ENCODE data around the gene PERCC1.
"Not testable (repeated sequence)": the region's sequence is repeated elsewhere in the genome, so short reads cannot be mapped to it uniquely, and the experiment has no call there.

PERCC1 gene

DNA sequence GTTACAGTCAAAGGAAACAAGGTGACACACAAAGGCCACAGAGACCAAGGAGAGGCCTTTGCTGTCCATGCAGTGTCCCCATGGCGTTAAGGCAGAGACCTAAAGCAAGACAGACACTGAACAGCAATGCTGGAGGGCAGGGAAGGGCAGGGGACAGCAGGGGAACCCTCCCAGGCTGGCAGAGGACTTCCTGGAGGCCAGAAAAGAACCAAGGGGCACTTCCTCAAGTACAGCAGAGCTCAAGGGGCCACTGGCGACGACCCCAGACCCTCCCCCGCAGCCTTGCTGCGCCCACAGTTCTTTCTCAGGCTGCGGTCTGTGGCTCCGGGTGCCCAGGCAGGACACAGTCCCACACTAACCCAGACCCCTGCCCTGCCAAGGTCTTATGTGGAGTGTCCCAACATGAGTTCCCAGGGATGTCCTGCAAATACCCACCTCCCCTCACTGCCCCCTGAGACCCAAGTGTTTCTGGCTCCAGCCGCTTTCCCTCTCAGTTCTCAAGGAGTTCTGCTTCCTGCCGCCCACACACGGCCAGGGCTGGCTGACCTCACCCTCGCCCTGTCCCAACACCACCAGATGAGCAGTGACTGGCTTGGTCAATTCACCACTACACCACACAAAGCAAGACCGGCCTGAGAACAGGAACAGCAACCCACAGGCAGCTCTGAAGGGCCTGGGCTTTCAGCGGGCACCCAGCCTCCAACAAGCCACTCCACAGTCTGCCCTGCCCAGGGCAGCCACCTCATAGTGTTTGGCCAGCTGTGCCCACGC lies 39.8 kb downstream of the PERCC1 start:
- DNase-seq: no peak

DNA sequence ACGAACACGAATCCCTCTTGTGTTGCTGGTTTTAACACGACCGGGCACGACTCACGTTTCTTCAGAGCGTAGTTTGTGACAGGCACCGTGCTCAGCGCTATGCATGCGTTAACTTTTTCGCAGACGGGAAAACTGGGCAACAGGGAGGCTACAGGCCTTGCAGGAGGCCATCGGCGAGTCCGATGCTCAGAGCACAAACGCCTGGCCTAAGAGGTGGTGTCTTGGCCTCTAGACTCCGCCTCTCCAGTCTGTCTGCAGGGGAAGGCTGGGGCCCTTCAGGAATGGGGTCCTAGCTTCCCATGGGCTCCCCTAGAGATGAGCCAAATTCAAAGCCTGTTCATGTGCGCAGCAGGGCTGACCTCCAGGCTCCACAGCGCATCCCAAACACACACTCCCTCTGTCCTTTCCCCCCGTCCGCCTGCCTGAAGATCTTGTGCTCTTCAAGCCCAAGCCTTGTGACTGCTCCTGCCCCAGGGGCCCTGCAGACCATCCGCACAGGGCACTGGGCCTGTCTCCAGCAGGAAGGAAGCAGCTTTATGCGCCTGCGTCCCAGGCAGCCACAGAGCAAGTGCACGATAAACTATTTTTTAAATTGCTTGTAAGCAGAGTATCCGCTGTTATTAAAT lies 40.8 kb downstream of the PERCC1 start:
- no peak for DNase-seq

GRCh38 chr16:1472974-1473373 lies 42.1 kb downstream of the PERCC1 start:
- no peak for DNase-seq

- DNase-seq: no peak
These were observed 43.4 kb downstream of the PERCC1 start for GRCh38 chr16:1474082-1474795.

DNA sequence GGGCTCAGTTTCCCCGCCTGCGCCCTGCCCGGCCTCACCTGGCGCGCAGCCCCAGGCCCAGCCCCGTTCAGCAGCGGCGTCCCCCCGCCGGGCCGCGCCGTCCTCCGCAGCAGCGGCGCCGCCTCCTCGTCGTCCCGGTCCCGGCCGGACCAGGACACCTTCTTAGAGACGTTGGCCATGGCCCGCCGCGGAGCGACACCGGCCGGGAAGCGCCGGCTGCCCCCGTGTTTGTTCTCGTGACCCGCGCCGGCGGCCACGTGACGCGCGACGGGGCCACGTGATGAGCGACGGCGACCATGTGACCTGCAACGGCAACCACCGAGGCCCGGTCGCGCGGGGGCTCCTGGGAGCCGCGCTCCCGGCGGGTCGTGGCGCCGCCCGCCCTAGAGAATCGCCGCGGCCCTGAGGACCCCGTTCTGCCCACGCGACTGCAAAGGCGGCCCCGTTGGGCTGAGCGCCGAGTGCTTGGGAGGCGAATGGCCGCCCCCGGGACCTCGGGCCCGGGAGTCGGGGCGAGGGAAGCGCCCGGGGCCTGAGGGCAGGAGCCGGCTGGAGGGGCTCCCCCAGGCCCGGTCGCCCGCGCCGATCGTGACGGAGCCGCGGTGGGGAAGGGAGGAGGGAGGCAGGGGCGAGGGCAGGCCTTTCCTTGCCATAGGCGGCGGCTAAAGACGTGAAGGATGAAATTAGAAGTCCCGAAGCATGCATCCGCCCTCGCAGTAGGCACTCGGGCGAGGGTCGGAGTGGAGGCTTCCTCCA lies 44.1 kb downstream of the PERCC1 start, which contains the start of gene CLCN7:
Gene CLCN7 (minus strand): TSS at position 233 of the 756 bp plus-strand sequence. CDS start 54 bp downstream, at position 179.
- DNase-seq: peak; percentile 84 to 87

DNA sequence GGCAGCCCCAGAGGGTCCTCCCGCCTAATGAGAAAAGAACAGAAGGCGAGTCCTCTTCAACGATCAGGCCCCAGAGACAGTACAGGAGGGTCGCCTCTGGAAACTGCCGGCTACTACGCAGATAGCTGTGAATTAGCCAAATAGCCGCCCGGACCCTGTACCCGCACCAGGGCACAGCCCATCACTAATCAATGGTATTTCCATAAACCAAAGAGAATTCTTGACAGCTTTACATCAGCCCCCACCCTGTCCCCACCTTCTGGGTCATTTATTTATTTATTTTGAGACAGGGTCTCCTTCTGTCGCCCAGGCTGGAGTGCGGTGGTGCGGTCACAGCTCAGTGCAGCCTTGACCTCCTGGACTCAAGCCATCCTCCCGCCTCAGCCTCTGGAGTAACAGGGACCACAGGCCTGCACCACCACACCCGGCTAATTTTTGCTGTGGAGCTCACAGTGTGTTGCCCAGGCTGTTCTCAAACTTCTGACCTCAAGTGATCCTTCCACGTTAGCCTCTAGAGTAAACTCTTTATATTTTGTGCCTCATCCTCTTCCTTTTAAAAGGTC lies 44.8 kb downstream of the PERCC1 start:
- DNase-seq: no peak

DNA sequence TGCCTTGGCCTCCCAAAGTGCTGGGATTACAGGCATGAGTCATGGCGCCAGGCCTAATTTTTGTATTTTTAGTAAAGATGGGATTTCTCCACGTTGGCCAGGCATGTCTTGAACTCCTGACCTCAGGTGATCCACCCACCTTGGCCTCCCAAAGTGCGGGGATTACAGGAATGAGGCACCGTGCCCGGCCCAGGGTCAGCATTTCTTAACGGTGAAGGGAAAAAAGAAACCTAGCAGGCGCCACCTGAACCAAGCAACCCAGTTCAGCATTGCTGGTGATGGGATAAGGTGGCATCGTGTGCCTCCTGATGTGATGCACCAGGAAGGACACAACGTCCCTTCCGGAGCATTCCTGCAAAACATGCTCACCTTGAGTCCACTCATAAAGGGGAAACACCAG lies 46.2 kb downstream of the PERCC1 start:
- no peak for DNase-seq

DNA sequence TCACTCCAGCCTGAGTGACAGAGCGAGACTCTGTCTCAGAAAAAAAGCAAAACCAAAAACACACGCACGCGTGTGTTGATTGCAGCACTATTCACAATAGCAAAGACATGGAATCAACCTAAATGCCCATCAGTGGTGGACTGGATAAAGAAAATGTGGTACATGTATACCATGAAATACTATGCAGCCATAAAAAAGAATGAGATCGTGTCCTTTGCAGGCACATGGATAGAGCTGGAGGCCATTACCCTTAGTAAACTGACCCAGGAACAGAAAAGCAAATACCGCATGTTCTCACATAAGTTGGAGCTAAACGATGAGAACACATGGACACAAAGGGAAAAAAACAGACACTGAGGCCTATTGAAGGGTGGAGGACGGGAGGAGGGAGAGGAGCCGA lies 48.1 kb downstream of the PERCC1 start:
- not testable (repeated sequence) for DNase-seq

GRCh38 chr16:1481906-1482835 lies 51.3 kb downstream of the PERCC1 start:
- DNase-seq: no peak

Data from stimulated activated CD4-positive, alpha-beta T cell treated with anti-CD3 and anti-CD28 coated beads, Interleukin-4, amount 100 ng/mL, for 4 hours (primary cell).